Activated CD8-positive, alpha-beta T cell treated with anti-CD3 and anti-CD28 coated beads for 36 hours (primary cell): ENCODE data around the gene NR2F1-AS1. TPM values are rescaled to one million over a fixed set of nuclear protein-coding genes. Genes with fewer than 3 reads are reported as not detected.

Experiments
- ATAC-seq: fragments of 200-7000 bp; cut with Tn5 transposase; one replicate; pipeline ENCODE4 v1.10.0; 2021; ENCODE audit warnings: mild to moderate bottlenecking, moderate library complexity
- CTCF ChIA-PET: fragments of 350-600 bp; sonication (Branson Sonifier 250); formaldehyde crosslinking; loops from one replicate; lab custom pipeline; 2021; ENCODE audit warnings: antibody characterized with exemption; lab: Charles Lee
- POLR2A ChIA-PET: fragments of 350-600 bp; sonication (Branson Sonifier 250); formaldehyde crosslinking; loops from one replicate; lab custom pipeline; 2021; ENCODE audit warnings: antibody characterized with exemption; lab: Charles Lee
- DNase-seq: peaks from one replicate; pipeline ENCODE4 v3.0.0-alpha.2; 2020
- H3K27ac Mint-ChIP-seq: one replicate; pipeline ENCODE4 v1.8.0; 2021; ENCODE audit warnings: mild to moderate bottlenecking, mixed read lengths
- H3K27me3 Mint-ChIP-seq: one replicate; pipeline ENCODE4 v1.8.0; 2021; ENCODE audit warnings: mixed read lengths
- H3K36me3 Mint-ChIP-seq: one replicate; pipeline ENCODE4 v1.8.0; 2021; ENCODE audit warnings: low read depth, mixed read lengths
- H3K4me1 Mint-ChIP-seq: one replicate; pipeline ENCODE4 v1.8.0; 2021; ENCODE audit warnings: low read depth, mixed read lengths
- H3K4me3 Mint-ChIP-seq: one replicate; pipeline ENCODE4 v1.8.0; 2021; ENCODE audit warnings: mild to moderate bottlenecking, moderate library complexity, mixed read lengths
- H3K9me3 Mint-ChIP-seq: one replicate; pipeline ENCODE4 v1.8.0; 2021; ENCODE audit warnings: mixed read lengths
- intact Hi-C: fragments of 100-400 bp; cut with micrococcal nuclease; formaldehyde crosslinking; loops from one replicate; pipeline ENCODE4 v1.10.0; 2022
- total RNA-seq, 2 experiments: library from RNA; stranded (reverse); gene quantifications; one replicate each; pipeline ENCODE4 v1.2.3, GENCODE V29; 2021
- TF ChIP-seq, protein P1 (sequence below): fragments of 200-600 bp; IDR thresholded peaks from one replicate; pipeline ENCODE4 v1.8.0; 2022; ENCODE audit warnings: antibody characterized with exemption, mild to moderate bottlenecking

Gene NR2F1-AS1
- total RNA-seq, 2 experiments from 2014 or later: not detected

DNA sequence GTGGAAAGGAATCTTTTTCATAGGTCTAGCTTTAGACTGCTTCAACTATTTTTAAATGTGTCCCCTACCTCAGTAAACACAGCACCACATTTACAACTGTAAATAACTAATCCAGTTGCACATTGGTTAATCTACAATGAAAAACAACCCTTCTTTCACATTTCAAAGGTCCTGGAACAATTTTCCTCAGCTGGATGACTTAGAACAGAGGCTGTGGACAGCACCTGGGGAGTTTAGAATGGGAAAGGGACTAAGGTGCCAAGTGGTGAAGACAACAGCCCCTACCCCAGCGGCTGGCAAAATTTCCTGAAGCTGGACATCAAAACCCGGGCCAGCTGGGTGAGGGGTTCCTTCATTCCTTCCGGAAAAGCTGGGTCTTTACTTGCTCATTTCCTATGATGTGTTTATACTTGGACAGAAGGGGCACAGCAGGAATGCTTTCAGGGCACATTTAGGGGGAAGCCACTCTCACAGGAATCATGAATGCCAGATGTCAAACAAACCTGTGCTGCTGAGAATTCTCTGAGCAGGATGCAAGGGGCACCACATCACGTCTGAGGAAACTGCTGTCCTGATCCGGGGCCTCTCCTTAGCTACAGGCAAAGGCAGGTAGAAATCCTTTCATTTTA lies 158.3 kb downstream of the NR2F1-AS1 start:
- H3K4me3 Mint-ChIP-seq: no peak overlapping the region
- ChIA-PET CTCF (no interaction called here), POLR2A (no interaction called here)

DNA sequence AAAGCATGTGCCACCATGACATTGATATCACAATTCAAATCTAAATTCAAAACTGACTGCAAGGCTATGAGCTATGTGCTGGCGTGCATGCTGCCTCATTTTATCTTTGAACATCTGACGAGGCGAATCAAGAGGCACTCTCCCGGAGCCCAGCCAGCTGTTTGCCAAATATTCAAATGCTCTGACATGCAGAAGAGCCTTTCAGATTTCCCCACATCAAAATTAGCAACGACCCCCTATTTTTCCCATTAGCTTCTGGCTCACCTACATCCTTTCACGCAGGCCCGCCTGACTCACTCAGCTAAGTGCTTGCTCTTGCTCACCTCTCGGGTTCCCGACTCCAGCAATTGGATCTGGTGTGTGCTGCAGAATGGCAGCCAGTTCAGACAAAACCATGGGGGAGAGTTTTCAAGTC lies 159.0 kb downstream of the NR2F1-AS1 start:
- H3K4me1 Mint-ChIP-seq: no peaks in the 10 kb centered on the region
- POLR2A ChIA-PET: interaction anchor here (0.6 kb wide), 1 partner anchor 361 kb away, joined by 3 read pairs; no protein-coding TSS in a partner anchor
- no peak overlapping the region for H3K27ac Mint-ChIP-seq
- no peaks in the 10 kb centered on the region for H3K27me3 Mint-ChIP-seq
- DNase-seq (no peak), ATAC-seq (no peak)
- CTCF ChIA-PET: interaction anchor here (0.9 kb wide), 1 partner anchor 12 kb away, joined by 3 read pairs; no protein-coding TSS in a partner anchor
- intact Hi-C loops: no loop called here
- TF ChIP-seq, protein P1, sequence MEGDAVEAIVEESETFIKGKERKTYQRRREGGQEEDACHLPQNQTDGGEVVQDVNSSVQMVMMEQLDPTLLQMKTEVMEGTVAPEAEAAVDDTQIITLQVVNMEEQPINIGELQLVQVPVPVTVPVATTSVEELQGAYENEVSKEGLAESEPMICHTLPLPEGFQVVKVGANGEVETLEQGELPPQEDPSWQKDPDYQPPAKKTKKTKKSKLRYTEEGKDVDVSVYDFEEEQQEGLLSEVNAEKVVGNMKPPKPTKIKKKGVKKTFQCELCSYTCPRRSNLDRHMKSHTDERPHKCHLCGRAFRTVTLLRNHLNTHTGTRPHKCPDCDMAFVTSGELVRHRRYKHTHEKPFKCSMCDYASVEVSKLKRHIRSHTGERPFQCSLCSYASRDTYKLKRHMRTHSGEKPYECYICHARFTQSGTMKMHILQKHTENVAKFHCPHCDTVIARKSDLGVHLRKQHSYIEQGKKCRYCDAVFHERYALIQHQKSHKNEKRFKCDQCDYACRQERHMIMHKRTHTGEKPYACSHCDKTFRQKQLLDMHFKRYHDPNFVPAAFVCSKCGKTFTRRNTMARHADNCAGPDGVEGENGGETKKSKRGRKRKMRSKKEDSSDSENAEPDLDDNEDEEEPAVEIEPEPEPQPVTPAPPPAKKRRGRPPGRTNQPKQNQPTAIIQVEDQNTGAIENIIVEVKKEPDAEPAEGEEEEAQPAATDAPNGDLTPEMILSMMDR: no peak
- no peaks in the 10 kb centered on the region for H3K9me3 Mint-ChIP-seq
- no peaks in the 10 kb centered on the region for H3K36me3 Mint-ChIP-seq
- no peak overlapping the region for H3K4me3 Mint-ChIP-seq

More for the DNA sequence above, 158.3 kb downstream of the NR2F1-AS1 start:
- ATAC-seq (no peak), DNase-seq (no peak)
- Mint-ChIP-seq H3K27me3 (peaks cover 3% of the 10 kb centered on the region), H3K4me1 (no peaks in the 10 kb centered on the region), H3K9me3 (no peaks in the 10 kb centered on the region), H3K27ac (no peak overlapping the region), H3K36me3 (no peaks in the 10 kb centered on the region)
- TF ChIP-seq, protein P1: no peak
- intact Hi-C loops: no loop called here

DNA sequence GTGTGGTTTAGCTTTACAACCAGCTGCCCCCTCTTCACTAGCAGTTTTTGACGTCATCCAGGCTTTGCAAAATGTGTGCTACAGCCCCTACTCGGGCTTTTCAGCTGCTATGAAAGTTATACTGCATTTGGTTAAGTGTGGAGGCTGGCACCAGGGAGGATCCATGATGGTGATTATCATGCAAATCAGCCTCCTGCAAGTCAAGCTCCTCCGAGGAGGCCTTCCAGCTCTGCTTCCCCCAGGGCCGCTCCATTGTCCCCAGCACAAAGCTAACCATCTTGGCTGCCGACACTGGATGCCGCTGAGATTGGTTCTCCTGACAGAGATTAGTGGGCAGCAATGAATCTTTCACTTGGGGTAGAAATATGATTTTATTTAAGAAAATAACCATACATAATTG lies 159.6 kb downstream of the NR2F1-AS1 start:
- Mint-ChIP-seq H3K4me1 (no peaks in the 10 kb centered on the region), H3K36me3 (no peaks in the 10 kb centered on the region), H3K4me3 (no peak overlapping the region), H3K27me3 (no peaks in the 10 kb centered on the region), H3K9me3 (no peaks in the 10 kb centered on the region), H3K27ac (no peak overlapping the region)
- TF ChIP-seq, protein P1: no peak
- ChIA-PET POLR2A (no interaction called here), CTCF (interaction anchor here (0.9 kb wide), 1 partner anchor 12 kb away, joined by 3 read pairs; no protein-coding TSS in a partner anchor)
- no peak for ATAC-seq
- intact Hi-C loops: no loop called here
- no peak for DNase-seq

DNA sequence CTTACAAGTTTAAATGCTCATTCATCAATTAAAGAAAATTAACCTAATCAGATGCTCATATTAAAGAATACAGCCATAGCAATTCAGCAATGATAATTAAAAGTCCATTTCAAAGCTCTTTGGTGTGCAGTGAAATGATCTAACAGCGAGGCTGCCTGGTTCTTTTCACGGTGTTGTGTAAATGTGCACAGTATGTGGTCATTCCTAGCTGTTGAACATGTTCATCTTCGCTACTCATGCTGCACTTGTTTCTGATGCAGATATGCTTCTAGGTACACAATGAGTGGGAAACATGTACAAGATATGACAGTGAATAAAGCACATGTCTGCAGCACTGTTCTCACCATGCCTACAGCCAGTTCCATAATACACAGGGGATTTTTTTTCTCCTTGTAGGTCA lies 163.5 kb downstream of the NR2F1-AS1 start:
- no peaks in the 10 kb centered on the region for H3K4me1 Mint-ChIP-seq
- TF ChIP-seq, protein P1: no peak
- intact Hi-C loops: no loop called here
- no peak overlapping the region for H3K27ac Mint-ChIP-seq
- ChIA-PET POLR2A (no interaction called here), CTCF (no interaction called here)
- H3K9me3 Mint-ChIP-seq: no peaks in the 10 kb centered on the region
- H3K4me3 Mint-ChIP-seq: no peak overlapping the region
- H3K36me3 Mint-ChIP-seq: no peaks in the 10 kb centered on the region
- DNase-seq (no peak), ATAC-seq (no peak)
- H3K27me3 Mint-ChIP-seq: peaks cover 2% of the 10 kb centered on the region

DNA sequence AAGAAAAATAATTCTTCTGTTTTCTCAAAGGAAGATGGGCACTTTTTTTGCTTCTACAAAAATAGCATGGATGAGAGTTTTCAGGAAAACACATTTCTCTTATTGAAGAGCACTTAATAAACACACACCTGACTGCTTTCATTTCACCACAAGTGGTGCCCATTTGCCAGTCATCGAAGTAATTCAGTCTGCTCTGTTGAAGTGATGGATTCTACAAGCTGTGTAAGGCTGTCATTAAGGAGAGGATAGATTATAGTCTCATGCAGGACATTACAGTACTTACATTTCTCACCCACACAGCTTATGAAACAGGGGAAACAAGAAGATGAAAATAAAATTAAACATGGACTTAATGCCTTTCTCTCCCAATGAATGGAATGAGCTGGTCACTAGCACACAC lies 165.2 kb downstream of the NR2F1-AS1 start:
- ATAC-seq (no peak), DNase-seq (no peak)
- no peaks in the 10 kb centered on the region for H3K9me3 Mint-ChIP-seq
- TF ChIP-seq, protein P1: no peak
- H3K4me3 Mint-ChIP-seq: no peak overlapping the region
- ChIA-PET POLR2A (no interaction called here), CTCF (no interaction called here)
- intact Hi-C loops: no loop called here
- H3K27ac Mint-ChIP-seq: no peak overlapping the region
- H3K4me1 Mint-ChIP-seq: no peaks in the 10 kb centered on the region
- H3K36me3 Mint-ChIP-seq: no peaks in the 10 kb centered on the region
- peaks cover 4% of the 10 kb centered on the region for H3K27me3 Mint-ChIP-seq
